HEK293T (cell line): ENCODE data around the gene KMT2A.
"Not testable (repeated sequence)": the region's sequence is repeated elsewhere in the genome, so short reads cannot be mapped to it uniquely, and the experiment has no call there.

ENCODE experiments used
- CTCF ChIA-PET: fragments of 350-600 bp; formaldehyde crosslinking; extraction: SDS; loops from one replicate; lab custom pipeline; 2021; ENCODE audit warnings: antibody characterized with exemption, inconsistent platforms; lab: Yijun Ruan, JAX
- POLR2A ChIA-PET: fragments of 350-600 bp; formaldehyde crosslinking; extraction: SDS; loops from one replicate; lab custom pipeline; 2020; ENCODE audit warnings: antibody characterized with exemption, inconsistent platforms; lab: Yijun Ruan, JAX
- DNase-seq: peaks from one replicate; pipeline ENCODE4 v3.0.0; 2012; ENCODE audit warnings: mixed read lengths; ENCODE audit errors: extremely low spot score
- ARNT ChIP-seq: fragments of 450-650 bp; IDR thresholded peaks from 2 replicates; pipeline ENCODE4 v1.6.1; 2017; ENCODE audit warnings: mild to moderate bottlenecking
- BHLHE40 ChIP-seq: fragments of 450-650 bp; IDR thresholded peaks from 2 replicates; pipeline ENCODE4 v1.6.1; 2016; ENCODE audit warnings: mild to moderate bottlenecking, moderate library complexity, borderline replicate concordance
- CTBP1 ChIP-seq: fragments of 450-650 bp; IDR thresholded peaks from 2 replicates; pipeline ENCODE4 v1.6.1; 2016; ENCODE audit warnings: borderline replicate concordance
- ELF4 ChIP-seq: fragments of 450-650 bp; IDR thresholded peaks from 2 replicates; pipeline ENCODE4 v1.6.1; 2017; ENCODE audit warnings: antibody characterized with exemption
- FOXA1 ChIP-seq: fragments of 450-650 bp; IDR thresholded peaks from 2 replicates; pipeline ENCODE4 v1.6.1; 2016; ENCODE audit warnings: mild to moderate bottlenecking
- FOXK2 ChIP-seq: fragments of 450-650 bp; IDR thresholded peaks from 2 replicates; pipeline ENCODE4 v1.6.1; 2016; ENCODE audit warnings: mild to moderate bottlenecking
- FOXM1 ChIP-seq: fragments of 450-650 bp; IDR thresholded peaks from 2 replicates; pipeline ENCODE4 v1.6.1; 2017; ENCODE audit warnings: mild to moderate bottlenecking, borderline replicate concordance
- HDGF ChIP-seq: fragments of 450-650 bp; IDR thresholded peaks from 2 replicates; pipeline ENCODE4 v1.6.1; 2017; ENCODE audit warnings: antibody characterized with exemption, borderline replicate concordance
- L3MBTL2 ChIP-seq: fragments of 450-650 bp; conservative IDR thresholded peaks from 2 replicates; pipeline ENCODE4 v1.6.1; 2016; ENCODE audit warnings: mild to moderate bottlenecking
- LEF1 ChIP-seq: fragments of 450-650 bp; IDR thresholded peaks from 2 replicates; pipeline ENCODE4 v1.6.1; 2017; ENCODE audit warnings: mild to moderate bottlenecking, borderline replicate concordance
- NFRKB ChIP-seq: fragments of 450-650 bp; IDR thresholded peaks from 2 replicates; pipeline ENCODE4 v1.6.1; 2016; ENCODE audit warnings: mild to moderate bottlenecking, moderate library complexity
- PKNOX1 ChIP-seq: fragments of 450-650 bp; IDR thresholded peaks from 2 replicates; pipeline ENCODE4 v1.6.1; 2016
- SP1 ChIP-seq: fragments of 450-650 bp; IDR thresholded peaks from 2 replicates; pipeline ENCODE4 v1.6.1; 2017
- SUZ12 ChIP-seq: fragments of 450-650 bp; IDR thresholded peaks from 2 replicates; pipeline ENCODE4 v1.6.1; 2016; ENCODE audit warnings: mild to moderate bottlenecking
- TARDBP ChIP-seq: fragments of 450-650 bp; IDR thresholded peaks from 2 replicates; pipeline ENCODE4 v1.6.1; 2016
- ZNF384 ChIP-seq: fragments of 450-650 bp; IDR thresholded peaks from 2 replicates; pipeline ENCODE4 v1.6.1; 2016

KMT2A gene

GRCh38 chr11:118565051-118565450, 128.8 kb downstream of the KMT2A start:
- no peak for DNase-seq
- TF ChIP-seq CTBP1, result no peak
- TF ChIP-seq SP1, result no peak
- TF ChIP-seq FOXK2, result no peak
- TF ChIP-seq ELF4, result no peak
- TF ChIP-seq SUZ12, result no peak
- no peak for TF ChIP-seq ZNF384
- TF ChIP-seq LEF1, result no peak
- TF ChIP-seq FOXA1, result no peak
- no peak for TF ChIP-seq HDGF
- TF ChIP-seq TARDBP, result no peak
- TF ChIP-seq NFRKB, result no peak
- no peak for TF ChIP-seq ARNT
- no peak for TF ChIP-seq L3MBTL2
- TF ChIP-seq BHLHE40, result no peak
- no peak for TF ChIP-seq FOXM1
- TF ChIP-seq PKNOX1, result no peak
- CTCF ChIA-PET, result no interaction called here
- POLR2A ChIA-PET, result no interaction called here

- POLR2A ChIA-PET, result no interaction called here
- TF ChIP-seq FOXA1 (no peak), SUZ12 (no peak), ZNF384 (no peak), NFRKB (no peak), FOXK2 (no peak), LEF1 (no peak), FOXM1 (no peak), HDGF (no peak), PKNOX1 (no peak), BHLHE40 (no peak), L3MBTL2 (no peak), ARNT (no peak), SP1 (no peak), ELF4 (no peak), CTBP1 (no peak), TARDBP (no peak)
- CTCF ChIA-PET, result interaction anchor here (1.1 kb wide), 1 partner anchor 73 kb away, joined by 3 read pairs; no protein-coding TSS in a partner anchor
- DNase-seq, result no peak
Measured at GRCh38 chr11:118569670-118570069, 133.4 kb downstream of the KMT2A start.

- TF ChIP-seq NFRKB (no peak), LEF1 (no peak), SUZ12 (no peak), HDGF (no peak), ZNF384 (no peak), FOXA1 (no peak), PKNOX1 (no peak), SP1 (no peak), TARDBP (no peak), ELF4 (no peak), BHLHE40 (no peak), CTBP1 (no peak), FOXK2 (no peak), ARNT (no peak)
- ChIA-PET CTCF (no interaction called here), POLR2A (interaction anchor here (1.1 kb wide), 1 partner anchor 170 kb away, joined by 3 read pairs; no protein-coding TSS in a partner anchor)
- DNase-seq, result no peak
Measured at GRCh38 chr11:118570787-118571186, 134.5 kb downstream of the KMT2A start.

- CTCF ChIA-PET, result interaction anchor here (0.7 kb wide), 2 partner anchors 793 to 1018 kb away, joined by 5 to 7 read pairs; no protein-coding TSS in a partner anchor
- DNase-seq, result not testable (repeated sequence)
- POLR2A ChIA-PET, result interaction anchor here (0.8 to 1.5 kb wide), 4 partner anchors 22 to 298 kb away, joined by 3 to 9 read pairs (median 4); no protein-coding TSS in a partner anchor
Measured at GRCh38 chr11:118571701-118572060, 135.4 kb downstream of the KMT2A start.

GRCh38 chr11:118572061-118572980, 136.0 kb downstream of the KMT2A start, which contains the start of gene ARCN1:
Gene ARCN1 (plus strand): TSS chr11:118572409. CDS start chr11:118572548, 139 bp downstream.
- ChIA-PET CTCF (interaction anchor here (0.7 to 1.0 kb wide), 3 partner anchors 20 to 1019 kb away, joined by 3 to 7 read pairs (median 5); no protein-coding TSS in a partner anchor), POLR2A (interaction anchor here (0.8 to 1.5 kb wide), 6 partner anchors 21 to 298 kb away, joined by 3 to 9 read pairs (median 4); no protein-coding TSS in a partner anchor)
- peak; percentile 84 for TF ChIP-seq ZNF384
- TF ChIP-seq BHLHE40, result no peak
- DNase-seq, result peak; percentile 80

GRCh38 chr11:118572981-118573550, 136.8 kb downstream of the KMT2A start:
- peak; percentile 20 for DNase-seq
- ChIA-PET POLR2A (interaction anchor here (0.8 to 1.5 kb wide), 5 partner anchors 21 to 297 kb away, joined by 3 to 9 read pairs (median 4); no protein-coding TSS in a partner anchor), CTCF (interaction anchor here (1.0 kb wide), 1 partner anchor 19 kb away, joined by 3 read pairs; no protein-coding TSS in a partner anchor)
- TF ChIP-seq CTBP1, result no peak
